IPS-20b (cell line): Measurements from ENCODE around the gene KRTAP19-8.

Experiments
- H3K27ac ChIP-seq: one replicate; pipeline ENCODE4 v1.5.1; 2013; ENCODE audit warnings: low read length
- H3K27me3 ChIP-seq: 2 replicates; pipeline ENCODE4 v1.6.1; 2013; ENCODE audit warnings: mild to moderate bottlenecking, low read length, inconsistent platforms; ENCODE audit not compliant: insufficient read depth
- H3K36me3 ChIP-seq: 2 replicates; pipeline ENCODE4 v1.6.1; 2013; ENCODE audit warnings: low read depth, mild to moderate bottlenecking, inconsistent platforms, low read length, moderate library complexity; ENCODE audit not compliant: insufficient read depth
- H3K4me1 ChIP-seq: 2 replicates; pipeline ENCODE4 v1.6.1; 2013; ENCODE audit warnings: mild to moderate bottlenecking, control low read depth, inconsistent platforms, low read length, moderate library complexity; ENCODE audit not compliant: insufficient read depth
- H3K4me3 ChIP-seq: 2 replicates; pipeline ENCODE4 v1.5.1; 2013; ENCODE audit warnings: mild to moderate bottlenecking, low read length, inconsistent platforms
- H3K9ac ChIP-seq: 2 replicates; pipeline ENCODE4 v1.6.1; 2013; ENCODE audit warnings: low read depth, mild to moderate bottlenecking, inconsistent platforms, low read length, moderate library complexity
- H3K9me3 ChIP-seq: 2 replicates; pipeline ENCODE4 v1.6.1; 2013; ENCODE audit warnings: mild to moderate bottlenecking, low read depth, low read length, inconsistent platforms; ENCODE audit not compliant: insufficient read depth

KRTAP19-8 gene

DNA sequence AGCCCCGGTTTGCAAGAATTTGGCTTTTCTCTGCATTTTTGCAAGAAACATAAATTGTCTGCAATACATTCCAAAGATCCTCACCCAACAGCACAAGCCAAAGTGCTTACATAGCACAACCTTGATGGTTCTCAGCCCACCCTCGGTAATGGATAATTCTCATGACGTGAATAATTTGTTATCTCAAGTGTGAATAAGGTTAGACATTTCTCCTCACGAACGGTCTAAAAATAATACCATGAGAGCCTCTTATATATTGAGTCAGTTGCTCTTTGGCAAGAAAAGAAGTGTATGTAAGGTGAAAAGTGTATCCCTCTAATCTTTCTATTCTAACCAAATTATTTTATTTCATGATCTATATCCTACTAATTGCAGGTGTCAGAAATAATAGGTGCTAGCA is 33.3 kb downstream of the KRTAP19-8 start:
- H3K4me1 ChIP-seq: 0 out of 2 replicates have a peak, but pooled peaks cover 5% of the 10 kb centered on the region
- no peak overlapping the region for H3K9ac ChIP-seq
- H3K27me3 ChIP-seq: no peaks in the 10 kb centered on the region
- no peak overlapping the region for H3K27ac ChIP-seq
- H3K9me3 ChIP-seq: no peaks in the 10 kb centered on the region
- no peak overlapping the region for H3K4me3 ChIP-seq
- H3K36me3 ChIP-seq: no peaks in the 10 kb centered on the region

DNA sequence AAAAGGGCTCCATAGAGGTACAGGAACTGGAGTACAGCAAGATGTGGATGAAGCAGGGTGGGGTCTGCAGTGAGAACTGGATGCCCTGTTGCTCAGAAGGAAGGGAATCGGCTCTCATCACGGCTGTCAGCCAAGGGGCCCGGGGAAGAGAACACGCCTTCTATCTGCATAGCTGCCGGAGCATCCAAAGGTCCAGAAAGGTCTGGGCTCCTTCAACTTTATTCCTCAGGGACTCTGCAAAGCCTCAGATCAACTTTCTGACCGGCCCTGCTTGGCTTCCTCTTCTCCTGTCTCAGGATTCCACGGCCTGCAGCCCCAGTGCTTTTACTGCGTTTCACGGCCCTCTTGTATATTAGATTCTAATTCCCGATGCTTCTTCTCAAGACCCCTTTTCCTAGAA is 34.8 kb downstream of the KRTAP19-8 start:
- Histone ChIP-seq H3K4me3 (no peak overlapping the region), H3K9ac (no peak overlapping the region), H3K36me3 (no peaks in the 10 kb centered on the region), H3K9me3 (no peaks in the 10 kb centered on the region), H3K27ac (no peak overlapping the region), H3K4me1 (0 out of 2 replicates have a peak, but pooled peaks cover 5% of the 10 kb centered on the region), H3K27me3 (no peaks in the 10 kb centered on the region)

DNA sequence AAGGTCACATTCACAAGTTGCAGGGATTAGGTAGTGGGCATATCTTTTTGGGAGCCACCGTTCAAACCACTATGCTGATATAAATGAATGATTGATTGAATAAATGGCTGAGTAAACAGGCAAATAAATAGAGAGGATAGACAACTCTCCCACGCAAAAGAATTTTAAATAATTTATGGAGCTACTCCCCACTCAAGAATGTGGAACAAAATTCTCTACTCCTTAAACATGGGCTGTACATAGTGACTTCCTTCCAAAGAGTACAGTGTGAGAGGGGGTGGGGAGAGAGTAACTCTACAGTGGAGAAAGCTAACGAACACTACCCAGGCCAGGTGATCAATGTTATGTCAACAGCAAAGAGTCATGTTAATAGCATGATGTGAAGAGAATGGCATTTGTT is 40.7 kb downstream of the KRTAP19-8 start:
- Histone ChIP-seq H3K4me3 (no peak overlapping the region), H3K27ac (no peak overlapping the region), H3K27me3 (no peaks in the 10 kb centered on the region), H3K9me3 (no peaks in the 10 kb centered on the region), H3K4me1 (no peaks in the 10 kb centered on the region), H3K9ac (no peak overlapping the region), H3K36me3 (no peaks in the 10 kb centered on the region)

DNA sequence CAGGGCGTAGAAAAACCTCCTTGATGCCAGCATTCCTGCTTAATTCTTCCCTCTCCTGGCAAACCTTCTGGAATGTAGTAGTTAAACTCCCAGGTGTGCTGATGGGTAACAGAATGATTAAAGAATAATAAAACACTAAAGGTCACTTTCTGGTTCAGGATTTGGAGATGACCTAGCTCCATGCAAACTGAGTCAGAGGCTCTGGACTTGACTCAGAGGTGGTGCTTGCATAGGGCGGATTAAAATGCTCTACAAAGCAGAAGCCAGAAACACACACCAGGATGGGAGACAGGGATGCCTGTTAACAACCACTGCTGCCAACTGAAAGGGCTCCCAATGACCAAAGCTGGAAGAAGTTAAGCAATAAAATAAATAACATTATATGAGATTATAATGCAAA is 41.5 kb downstream of the KRTAP19-8 start:
- no peaks in the 10 kb centered on the region for H3K9me3 ChIP-seq
- no peak overlapping the region for H3K27ac ChIP-seq
- H3K36me3 ChIP-seq: no peaks in the 10 kb centered on the region
- no peak overlapping the region for H3K9ac ChIP-seq
- no peak overlapping the region for H3K4me3 ChIP-seq
- H3K27me3 ChIP-seq: no peaks in the 10 kb centered on the region
- no peaks in the 10 kb centered on the region for H3K4me1 ChIP-seq

DNA sequence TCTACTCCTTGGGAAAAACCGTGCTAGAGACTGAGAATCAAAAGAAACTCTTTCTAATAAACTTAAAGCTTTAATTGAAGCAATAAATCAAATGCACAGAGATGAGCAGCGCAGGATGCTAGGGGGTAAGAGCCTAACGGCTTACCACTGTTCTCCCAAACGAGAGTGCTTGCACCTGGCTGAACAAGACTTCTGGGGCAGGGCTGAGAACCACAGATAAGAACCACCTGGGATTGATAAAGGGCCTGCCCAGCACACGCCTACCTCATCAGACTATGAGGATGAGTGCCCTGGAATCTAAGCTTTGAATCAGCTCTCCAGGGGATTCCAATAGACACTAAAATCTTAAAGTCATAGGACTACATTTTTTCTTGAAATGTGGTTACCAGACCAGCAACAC is 43.3 kb downstream of the KRTAP19-8 start:
- H3K9me3 ChIP-seq: no peaks in the 10 kb centered on the region
- no peak overlapping the region for H3K9ac ChIP-seq
- no peak overlapping the region for H3K4me3 ChIP-seq
- no peaks in the 10 kb centered on the region for H3K27me3 ChIP-seq
- no peaks in the 10 kb centered on the region for H3K4me1 ChIP-seq
- no peak overlapping the region for H3K27ac ChIP-seq
- H3K36me3 ChIP-seq: no peaks in the 10 kb centered on the region

DNA sequence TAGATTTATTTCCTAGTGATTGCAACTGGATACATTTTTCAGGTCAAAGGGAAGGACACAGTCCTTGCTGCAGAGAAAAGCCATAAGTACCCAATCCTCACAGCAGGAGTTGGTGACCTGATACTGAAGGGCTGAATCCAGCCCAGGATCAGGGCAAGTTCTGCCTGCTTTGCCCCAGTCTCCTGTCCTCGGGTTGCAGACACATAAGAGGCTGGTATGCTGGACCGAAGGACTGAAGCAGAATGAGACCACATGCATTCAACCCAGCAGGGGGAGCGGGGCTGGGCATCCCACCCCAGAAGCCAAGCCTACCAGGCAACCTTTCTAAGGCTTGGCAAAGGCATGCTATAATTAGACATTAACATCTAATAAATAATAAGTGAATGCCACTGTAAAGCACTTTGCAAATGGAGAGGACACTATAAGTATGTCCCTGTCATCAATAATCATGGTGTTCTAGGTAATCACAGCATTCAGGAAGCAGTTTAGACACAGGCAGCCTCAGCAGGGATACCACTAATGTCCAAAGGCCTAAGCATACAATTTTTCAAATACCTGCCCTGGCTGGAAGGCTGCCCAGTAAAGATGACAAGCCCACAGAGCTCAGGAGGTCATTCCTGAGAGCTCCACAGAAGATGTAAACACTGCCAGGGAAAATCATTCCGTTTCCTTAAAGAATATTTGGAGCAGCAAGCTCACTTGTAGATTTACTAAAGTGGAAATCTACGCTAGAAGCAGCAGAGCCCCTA is 47.6 kb downstream of the KRTAP19-8 start:
- no peaks in the 10 kb centered on the region for H3K4me1 ChIP-seq
- H3K27me3 ChIP-seq: no peaks in the 10 kb centered on the region
- no peak overlapping the region for H3K27ac ChIP-seq
- H3K36me3 ChIP-seq: no peaks in the 10 kb centered on the region
- H3K9ac ChIP-seq: no peak overlapping the region
- H3K4me3 ChIP-seq: no peak overlapping the region
- no peaks in the 10 kb centered on the region for H3K9me3 ChIP-seq

DNA sequence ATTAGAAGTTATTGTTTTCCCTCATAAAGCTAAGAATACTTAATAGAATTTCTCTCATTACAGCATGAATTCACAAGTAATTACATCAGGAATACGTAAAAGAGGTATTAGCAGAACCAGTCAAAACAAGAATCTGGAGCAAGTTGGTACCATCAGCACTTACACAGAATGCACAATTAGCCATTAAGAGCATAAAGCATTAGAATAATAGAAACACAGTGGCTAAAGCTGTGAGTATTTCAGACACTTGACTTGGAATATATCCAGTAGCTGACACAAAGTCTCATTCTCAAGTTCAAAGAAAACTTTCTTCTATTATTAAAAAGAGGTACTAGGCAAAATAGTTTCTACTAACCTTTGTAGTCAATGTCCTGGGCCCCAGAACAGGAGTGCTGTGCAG is 49.6 kb downstream of the KRTAP19-8 start:
- H3K9ac ChIP-seq: no peak overlapping the region
- no peak overlapping the region for H3K4me3 ChIP-seq
- no peaks in the 10 kb centered on the region for H3K27me3 ChIP-seq
- H3K36me3 ChIP-seq: no peaks in the 10 kb centered on the region
- no peaks in the 10 kb centered on the region for H3K9me3 ChIP-seq
- H3K4me1 ChIP-seq: no peaks in the 10 kb centered on the region
- H3K27ac ChIP-seq: no peak overlapping the region
